Sigmoid colon (tissue), 4 donors: ENCODE results near the gene CPN1.
"Not testable (repeated sequence)": the region's sequence is repeated elsewhere in the genome, so short reads cannot be mapped to it uniquely, and the experiment has no call there.

ENCODE experiments used
- EP300 ChIP-seq, 4 donors: sonication (generic); formaldehyde crosslinking; IDR thresholded peaks; one replicate each; pipeline ENCODE4 v1.6.1; 2017; ENCODE audit warnings: antibody characterized with exemption in 4 of 4
- POLR2AphosphoS5 ChIP-seq, 4 donors: sonication (generic); formaldehyde crosslinking; IDR thresholded peaks; one replicate each; pipeline ENCODE4 v1.6.1; 2017; ENCODE audit warnings: antibody characterized with exemption in 4 of 4
- TF ChIP-seq, protein P1 (sequence below), 4 experiments: fragments of 450-650 bp in 3 of 4; fragments of 200-600 bp in 1 of 4; IDR thresholded peaks; one replicate each; pipeline ENCODE4 v1.5.1; 2016 to 2019; ENCODE audit warnings: antibody characterized with exemption in 4 of 4, mild to moderate bottlenecking in 3 of 4, moderate library complexity in 2 of 4

DNA sequence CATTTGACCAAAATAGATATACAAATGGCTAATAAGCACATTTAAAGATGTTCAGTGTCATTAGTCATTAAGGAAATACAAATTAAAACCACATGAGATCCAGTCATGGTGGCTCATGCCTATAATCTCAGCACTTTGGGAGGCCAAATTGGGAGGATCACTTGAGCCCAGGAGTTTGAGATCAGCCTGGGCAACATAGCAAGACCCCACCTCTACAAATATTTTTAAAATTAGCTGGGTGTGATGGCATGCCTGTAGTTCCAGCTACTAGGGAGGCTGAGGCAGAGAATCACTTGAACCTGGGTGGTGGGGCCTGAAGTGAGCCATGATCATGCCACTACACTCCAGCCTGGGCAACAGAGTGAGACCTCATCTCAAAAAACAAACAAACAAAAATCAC is 607 bp upstream of the CPN1 start:
- TF ChIP-seq, protein P1, sequence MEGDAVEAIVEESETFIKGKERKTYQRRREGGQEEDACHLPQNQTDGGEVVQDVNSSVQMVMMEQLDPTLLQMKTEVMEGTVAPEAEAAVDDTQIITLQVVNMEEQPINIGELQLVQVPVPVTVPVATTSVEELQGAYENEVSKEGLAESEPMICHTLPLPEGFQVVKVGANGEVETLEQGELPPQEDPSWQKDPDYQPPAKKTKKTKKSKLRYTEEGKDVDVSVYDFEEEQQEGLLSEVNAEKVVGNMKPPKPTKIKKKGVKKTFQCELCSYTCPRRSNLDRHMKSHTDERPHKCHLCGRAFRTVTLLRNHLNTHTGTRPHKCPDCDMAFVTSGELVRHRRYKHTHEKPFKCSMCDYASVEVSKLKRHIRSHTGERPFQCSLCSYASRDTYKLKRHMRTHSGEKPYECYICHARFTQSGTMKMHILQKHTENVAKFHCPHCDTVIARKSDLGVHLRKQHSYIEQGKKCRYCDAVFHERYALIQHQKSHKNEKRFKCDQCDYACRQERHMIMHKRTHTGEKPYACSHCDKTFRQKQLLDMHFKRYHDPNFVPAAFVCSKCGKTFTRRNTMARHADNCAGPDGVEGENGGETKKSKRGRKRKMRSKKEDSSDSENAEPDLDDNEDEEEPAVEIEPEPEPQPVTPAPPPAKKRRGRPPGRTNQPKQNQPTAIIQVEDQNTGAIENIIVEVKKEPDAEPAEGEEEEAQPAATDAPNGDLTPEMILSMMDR (IDR thresholded peaks at IDR 0.05), result not testable (repeated sequence)
- not testable (repeated sequence) for TF ChIP-seq POLR2AphosphoS5, EP300 (IDR thresholded peaks at IDR 0.05)
